Measurements from ENCODE around the gene FCER2.

FCER2 gene

DNA sequence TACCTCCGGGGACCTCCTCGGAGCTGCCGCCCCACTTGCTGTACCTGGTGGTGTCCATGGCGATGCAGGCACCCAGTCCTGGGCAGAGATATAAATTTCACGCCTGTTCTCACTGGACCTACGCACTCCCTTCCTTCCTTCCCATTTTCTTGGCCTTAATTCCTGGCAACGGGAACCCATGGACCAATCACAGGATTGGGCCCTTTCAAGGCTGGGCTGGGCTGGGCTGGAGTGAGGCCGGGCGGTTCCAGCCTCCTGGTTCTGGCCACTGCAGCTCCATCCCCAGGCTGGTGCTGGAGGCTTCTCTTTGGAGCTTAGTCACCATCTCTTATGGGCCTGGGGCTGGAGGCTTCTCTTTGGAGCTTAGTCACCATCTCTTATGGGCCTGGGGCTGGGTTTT lies 30.1 kb upstream of the FCER2 start, which contains the start of gene CLEC4G:
Gene CLEC4G, minus strand, starts transcription at position 66 of the 400 bp plus-strand sequence. Its CDS starts 8 bp downstream, at position 58.
- no peak for DNase-seq

DNA sequence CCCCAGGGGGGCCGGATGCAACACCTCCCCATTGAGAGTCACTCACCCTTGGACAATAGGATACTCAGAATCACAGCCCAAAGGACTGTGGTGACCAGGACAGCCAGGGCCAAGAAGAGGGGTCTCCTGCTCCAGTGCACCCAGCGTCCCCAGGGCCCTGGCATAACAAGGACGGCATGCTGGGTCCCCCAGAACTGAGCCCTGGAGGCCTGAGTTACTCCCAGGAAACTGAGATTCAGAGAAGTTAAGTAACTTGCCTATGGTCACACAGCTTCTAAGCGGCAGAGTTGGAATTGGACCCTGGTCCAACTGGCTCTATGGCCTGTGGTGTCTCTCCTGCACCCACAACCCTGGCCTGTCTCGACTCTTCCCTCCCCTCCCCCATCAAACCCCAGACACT lies 29.7 kb upstream of the FCER2 start:
- no peak for DNase-seq

DNA sequence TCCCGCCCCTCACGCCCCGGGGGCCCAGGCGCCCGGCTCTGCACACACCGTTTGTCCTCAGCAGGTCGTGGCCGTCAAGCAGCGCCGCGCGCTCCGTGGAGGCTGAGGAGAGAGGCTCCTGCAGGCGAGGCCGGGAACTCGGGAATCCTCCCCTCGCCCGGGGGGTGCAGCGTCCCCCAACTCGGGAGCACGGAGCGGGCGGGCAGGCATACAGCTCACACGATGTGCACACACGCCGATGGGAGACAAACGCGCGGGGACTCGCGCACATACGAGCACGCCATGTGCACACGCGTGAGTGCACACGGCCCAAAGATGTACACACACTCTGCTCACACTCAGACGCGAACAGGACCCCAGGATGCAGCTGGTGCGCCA lies 29.3 kb upstream of the FCER2 start:
- DNase-seq, result no peak

DNA sequence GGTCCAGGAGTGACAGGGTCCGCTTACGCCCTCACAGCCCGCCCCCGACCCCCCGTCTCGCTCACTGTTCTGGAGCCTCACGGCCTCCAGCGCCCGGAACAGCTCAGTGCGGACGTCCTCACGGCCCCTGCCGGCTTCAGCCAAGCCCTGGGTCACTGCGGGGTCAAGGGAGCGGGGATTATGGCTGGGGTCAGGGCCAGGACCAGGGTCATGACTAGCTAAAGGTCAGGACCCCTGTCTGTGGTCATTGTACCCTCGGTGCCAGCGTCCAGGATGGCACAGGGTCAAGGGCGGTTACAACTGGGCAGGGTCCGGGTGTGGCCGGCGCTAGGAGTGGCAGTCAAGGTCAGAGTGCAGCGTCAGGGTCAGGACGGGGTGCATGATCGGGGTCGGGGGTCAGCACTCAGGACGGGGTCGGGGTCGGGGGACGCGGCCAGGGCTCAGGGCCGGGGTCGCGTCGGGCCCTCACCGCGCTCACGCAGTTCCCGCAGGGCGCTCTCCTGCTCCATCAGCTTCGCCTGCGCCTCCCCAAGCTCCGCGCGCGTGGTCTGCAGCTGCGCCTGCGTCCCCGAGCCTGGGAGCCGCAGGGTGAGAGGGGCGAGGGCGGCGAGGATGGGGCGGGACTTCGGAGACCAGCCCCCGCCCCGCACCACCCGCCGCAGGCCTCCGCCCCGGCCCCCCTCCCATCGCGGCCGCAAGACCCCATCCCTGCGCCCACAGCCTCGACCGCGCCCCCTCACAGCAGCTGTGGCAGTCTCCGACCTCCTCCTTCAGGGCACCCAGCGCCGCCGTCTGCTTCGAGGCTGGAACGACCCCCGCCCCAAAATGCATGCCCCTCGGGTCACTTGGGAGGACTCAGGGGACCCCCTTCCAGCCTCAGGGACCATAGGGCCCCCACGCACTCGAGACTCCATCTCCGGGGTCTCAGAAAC lies 28.6 kb upstream of the FCER2 start:
- no peak for DNase-seq

DNA sequence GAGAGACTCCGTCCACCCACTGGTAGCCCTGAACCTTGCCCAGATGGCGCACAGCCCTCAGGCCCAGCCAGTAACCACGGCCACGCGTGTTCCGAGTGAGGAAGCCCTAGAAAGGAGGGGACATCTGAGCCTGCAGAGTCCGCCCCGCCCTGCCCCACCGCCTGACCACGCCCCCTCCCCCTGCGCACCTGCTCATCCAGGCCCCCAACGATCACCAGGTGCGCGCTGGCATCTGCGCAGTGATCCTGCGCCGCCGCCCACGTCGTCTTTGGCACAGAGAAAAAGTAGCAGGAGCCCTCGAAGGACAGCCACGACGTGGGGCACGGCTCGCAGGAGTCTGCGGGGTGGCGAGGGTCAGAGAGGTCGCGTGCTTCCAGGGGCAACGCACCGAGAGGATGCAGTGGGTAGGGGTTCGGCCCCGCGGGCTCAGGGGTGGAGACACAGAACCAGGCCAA lies 27.9 kb upstream of the FCER2 start:
- DNase-seq, result no peak

DNA sequence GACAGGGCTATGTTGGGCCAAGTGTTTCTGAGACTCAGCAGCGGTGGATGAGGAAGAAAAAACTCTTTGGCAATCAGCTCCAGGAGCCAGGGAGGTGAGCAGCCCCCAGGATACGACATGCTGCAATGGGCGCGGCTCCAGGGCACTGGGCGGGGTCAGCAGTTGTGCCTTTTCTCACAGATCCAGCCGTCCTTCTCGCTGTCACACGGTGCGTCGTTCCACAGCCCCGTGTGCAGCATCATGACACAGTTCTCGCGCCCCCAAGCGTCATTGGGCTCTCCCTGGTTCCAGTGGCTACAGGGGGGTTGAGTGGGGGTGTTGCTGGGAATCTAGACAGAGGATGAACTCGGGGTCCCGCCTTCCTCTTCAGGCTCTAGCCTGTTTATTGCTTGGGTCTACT lies 27.3 kb upstream of the FCER2 start:
- DNase-seq, result no peak

DNA sequence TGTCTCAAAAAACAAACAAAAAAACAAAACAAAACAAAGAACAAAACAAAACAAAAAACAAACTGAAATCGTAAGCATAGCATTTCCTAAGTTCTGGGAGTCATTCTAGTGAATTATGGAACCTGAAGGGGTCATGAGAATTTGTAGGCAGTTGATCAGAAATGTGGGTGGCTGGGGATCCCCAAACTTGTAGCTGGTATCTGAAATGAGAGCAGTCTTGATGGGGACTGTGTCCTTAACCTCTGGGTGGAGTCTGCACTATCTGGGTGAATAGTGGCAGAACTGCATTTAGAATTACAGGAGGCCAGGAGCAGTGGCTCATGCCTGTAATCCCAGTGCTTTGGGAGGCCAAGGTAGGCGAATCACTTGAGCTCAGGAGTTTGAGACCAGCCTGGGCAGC lies 23.9 kb upstream of the FCER2 start:
- DNase-seq, result no peak

DNA sequence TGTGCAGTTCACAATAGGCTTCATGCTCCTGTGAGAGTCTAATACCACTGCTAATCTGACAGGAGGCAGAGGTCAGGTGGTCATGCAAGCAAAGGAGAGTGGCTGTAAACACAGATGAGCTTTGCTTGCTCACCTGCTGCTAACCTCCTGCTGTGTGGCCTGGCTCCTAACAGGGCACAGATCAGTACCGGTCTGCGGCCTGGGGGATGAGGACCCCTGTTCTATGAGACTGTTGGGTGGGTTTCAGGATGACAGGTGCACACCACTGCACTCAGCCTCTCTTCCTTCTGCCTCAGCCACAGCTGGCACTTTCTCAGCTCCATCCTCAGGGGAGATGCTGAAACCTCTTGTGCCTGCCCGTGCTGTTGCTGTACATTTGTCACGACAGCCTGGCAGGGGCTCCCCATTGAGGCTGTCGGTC lies 20.3 kb upstream of the FCER2 start:
- DNase-seq, result no peak

DNA sequence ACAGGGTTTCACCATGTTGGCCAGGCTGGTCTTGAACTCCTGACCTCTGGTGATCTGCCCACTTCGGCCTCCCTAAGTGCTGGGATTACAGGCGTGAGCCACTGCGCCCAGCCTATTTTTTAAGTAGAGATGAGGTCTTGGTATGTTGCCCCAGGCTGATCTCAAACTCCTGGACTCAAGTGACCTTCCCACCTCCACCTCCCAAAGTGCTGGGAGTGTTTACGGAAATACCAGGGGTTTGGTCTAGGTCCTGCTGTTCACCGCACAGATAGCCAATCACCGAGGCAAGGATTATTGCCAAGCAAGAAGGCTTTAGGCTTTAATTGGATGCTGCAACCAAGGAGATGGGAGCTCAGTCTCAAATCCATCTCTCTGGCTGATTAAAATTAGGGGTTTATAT lies 18.4 kb upstream of the FCER2 start:
- no peak for DNase-seq

DNA sequence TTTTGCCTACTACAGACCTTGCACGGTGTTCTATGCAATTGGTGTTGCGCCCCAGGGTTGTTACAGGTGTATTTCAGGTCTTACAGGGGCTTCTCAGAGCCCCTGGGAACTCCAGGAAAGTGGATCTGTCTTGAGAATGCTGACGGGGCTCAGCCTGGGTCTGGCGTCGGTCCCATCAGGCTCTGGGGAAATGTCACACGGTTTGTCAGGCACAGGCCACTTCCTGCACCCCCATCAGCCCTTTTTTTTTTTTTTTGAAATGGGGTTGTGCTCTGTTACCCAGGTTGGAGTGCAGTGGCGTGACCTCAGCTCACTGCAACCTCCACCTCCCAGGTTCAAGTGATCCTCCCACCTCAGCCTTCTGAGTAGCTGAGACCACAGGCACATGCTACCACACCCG lies 16.7 kb upstream of the FCER2 start:
- DNase-seq, result no peak

DNA sequence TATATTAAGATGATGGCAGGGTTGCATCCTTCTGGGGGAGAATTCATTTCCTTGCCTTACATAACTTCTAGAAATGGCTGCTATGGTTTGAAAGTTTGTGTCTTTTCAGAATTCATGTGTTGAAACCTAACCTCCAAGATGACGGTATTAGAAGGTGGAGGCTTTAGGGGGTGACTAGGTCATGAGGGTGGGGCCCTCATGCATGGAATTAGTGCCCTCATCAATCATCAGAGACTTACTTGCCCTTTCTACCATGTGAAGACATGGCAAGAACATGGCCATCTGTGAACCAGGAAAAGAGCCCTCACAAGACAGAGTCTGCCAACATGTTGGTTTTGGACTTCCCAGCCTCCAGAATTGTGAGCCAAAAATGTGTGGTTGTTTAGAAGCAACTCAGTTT lies 14.8 kb upstream of the FCER2 start:
- no peak for DNase-seq

DNA sequence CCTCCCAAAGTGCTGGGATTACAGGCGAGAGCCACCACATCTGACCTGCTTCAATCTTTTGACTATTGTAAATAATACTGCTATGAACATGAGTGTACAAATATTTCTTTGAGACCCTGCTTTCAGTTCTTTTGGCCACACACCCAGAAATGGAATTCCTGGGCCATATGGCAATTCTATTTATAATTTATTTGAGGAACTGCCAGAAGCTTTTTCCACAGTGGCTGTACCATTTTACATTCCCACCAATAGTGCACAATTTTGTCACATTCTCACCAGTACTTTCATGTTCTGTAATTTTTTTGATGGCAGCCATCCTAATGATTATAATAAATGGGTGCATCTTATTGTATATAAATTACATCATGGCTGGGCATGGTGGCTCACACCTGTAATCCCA lies 13.7 kb upstream of the FCER2 start:
- no peak for DNase-seq

DNA sequence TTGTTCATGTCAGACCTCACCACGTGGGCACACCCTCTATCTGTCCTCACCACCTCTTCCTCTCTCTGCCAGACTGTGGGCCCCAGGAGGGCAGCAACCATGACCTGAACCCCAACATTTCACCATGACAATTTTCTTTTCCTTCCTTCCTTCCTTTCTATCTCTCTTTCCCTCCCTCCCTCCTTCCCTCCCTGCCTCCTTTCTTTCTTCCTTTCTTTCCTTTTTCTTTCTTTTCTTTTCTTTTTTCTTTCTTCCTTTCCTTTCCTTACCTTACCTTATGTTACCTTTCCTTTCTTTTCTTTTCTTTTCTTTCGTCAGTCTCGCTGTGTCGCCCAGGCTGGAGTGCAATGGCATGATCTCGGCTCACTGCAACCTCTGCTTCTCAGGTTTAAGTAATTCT lies 8.7 kb upstream of the FCER2 start:
- no peak for DNase-seq

DNA sequence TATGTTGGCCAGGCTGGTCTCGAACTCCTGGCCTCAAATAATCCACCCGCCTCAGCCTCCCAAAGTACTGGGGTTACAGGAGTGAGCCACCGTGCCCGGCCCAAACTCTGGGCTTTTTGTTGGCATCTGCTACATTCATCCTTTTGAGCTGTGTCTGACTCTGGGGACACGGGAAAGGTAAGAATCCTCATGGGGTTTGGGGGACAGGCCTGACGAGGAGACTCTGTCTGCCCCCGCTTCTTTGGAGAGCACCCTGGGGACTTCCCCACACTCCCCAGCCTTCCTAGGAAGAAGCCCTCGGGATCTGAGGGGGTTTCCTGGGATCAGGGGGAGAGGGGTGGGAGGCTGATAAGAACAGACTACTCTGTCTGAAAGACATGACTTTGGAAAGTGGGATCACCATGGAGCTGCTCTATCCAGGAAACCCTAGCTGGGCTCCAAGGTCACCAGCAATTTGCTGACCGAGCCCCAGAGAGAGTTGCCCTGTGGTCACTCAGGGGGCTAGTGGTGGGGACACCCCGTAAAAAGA lies 8.1 kb upstream of the FCER2 start:
- no peak for DNase-seq

DNA sequence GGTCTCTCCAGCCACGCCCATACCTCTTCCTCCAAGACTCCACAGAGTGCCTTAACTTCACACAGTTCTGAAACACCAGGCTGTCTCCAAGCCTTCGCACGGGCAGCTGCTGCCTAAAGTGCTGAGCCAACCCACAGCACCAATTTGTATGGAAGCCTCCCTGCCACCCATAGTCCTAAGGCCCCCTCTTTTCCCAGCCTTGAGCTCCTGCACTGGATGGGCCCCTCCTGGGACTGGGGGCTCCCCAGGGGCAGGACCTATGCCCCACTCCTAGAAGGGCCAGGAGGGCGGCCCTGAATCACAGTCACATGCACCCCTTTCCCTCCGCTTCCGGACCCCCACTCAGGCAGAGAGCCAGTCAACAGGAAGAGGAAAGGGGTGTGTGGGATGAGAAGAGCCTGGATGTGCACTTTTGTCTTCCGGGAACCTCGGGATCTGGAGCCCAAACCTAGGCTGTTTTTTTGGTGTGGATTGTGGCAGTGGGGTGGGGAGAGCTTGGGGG lies 5.1 kb upstream of the FCER2 start:
- no peak for DNase-seq

DNA sequence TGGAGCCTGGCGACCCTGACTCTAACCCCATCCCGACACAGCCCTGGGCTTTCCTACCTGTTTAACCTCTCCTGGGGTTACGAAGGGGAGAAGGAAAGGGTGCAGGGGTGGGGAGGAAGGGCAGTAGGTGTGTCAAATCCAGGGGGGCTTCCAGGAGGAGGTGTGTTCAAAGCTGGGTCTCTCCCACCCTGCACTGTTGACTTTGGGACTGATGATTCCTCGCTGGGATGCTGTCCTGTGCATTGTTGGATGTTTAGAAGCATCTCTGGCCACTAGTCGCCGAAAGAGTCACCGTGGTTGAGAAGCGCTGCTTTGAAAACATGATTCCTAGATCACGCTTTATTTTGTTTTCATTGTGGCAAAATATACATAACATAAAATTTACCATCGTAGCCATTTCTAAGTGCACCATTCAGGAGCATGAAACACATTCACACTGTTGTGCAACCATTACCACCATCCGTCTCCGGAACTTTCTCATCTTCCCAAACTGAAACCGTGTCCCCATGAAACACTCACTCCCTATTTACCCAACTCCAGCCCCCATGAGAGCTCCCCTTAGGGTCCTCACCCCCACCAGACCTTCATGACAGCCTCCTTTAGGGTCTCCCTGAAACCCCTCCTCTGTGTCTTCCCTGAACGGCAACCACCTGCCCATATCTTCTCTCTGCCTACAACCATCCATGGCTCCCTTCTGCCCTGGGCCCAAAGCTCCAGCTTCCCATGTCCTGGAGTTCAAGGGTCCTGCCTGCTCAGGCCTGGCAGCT lies 4.4 kb upstream of the FCER2 start:
- DNase-seq, result no peak

DNA sequence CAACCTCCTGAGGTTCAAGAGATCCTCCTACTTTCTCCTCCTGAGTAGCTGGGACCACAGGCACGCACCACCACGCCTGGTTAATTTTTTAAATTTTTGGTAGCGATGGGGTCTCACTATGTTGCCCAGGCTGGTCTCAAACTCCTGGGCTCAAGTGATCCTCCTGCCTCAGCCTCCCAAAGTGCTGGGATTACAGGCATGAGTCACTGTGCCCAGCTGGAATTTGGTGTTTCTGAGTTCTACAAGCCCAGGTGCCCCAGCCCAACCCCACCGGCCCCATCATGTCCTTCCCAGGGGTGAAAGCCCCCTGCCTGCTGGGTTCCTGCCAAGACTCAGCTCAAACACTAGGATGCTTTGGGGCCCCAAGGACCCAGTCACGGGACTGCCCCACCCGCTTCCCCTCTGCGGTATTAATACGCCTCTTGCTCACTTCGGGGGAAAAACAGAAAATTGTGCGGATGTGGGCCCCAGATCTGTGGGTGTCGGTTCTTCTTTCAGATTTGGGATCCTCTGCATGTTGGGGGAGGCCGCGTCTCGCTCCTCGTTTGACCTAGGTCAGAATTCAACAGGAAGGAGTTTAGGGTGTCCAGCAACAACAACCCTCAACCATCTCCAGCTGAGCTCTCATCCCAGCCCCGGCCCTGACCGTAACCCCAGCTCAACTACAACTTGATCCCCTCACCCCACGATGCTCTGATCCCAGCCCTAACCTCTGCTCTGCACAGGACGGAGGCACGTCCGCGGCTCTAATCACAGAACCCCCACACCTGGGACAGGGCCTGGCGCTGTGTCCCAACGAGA lies 3.7 kb upstream of the FCER2 start:
- no peak for DNase-seq

DNA sequence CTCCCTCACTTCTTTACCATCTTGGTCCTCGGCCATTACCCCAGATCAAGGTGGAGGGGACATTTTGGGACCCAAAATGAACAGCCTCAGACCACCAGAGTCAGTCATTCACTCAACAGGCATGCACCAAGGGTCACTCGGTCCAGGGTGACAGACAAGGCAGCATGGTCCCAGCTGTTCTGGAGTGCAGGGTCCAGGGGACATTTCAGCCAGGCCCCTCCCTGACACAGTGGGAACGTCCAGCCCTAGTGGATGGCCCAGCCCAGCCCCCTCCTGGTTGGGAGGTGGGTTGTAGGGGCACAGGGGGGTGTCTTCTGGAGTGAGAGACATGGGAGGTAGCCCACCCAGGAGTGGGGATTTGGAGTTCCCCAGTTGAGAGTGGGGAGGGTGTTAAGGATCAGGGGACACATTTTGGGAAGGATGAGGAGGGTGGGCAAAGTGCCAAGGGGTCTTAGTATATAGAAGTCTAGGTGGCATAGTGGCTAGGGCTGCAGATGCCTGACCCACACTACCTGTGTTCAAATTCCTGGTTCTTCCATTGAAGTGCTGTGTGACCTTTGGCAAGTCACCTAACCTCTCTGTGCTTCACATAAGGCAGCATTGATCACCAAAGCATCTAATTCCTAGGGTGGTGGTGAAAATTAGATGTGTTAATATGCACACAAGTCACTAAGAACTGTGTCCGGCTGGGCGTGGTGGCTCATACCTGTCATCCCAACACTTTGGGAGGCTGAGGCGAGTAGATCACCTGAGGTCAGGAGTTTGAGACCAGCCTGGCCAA lies 2.5 kb upstream of the FCER2 start:
- DNase-seq, result no peak

DNA sequence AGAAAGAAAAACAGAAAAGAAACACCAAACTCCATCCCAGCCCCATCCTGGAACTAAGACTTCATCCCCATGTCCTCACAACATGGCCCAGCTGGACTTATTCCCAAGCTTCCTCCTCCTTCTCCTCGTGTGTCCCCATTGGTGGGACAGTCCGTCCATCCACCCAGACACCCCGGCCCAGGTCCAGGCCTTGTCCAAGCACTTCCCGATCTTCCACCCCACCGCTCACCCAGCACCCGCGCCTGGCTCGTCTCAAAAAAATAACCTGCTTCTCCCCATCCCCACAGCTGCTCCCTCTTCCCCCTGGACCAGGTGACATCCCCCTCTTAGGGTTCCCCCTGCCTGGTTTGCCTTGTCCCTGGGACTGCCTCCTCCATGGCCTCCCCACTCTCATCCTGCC lies 1.4 kb upstream of the FCER2 start:
- no peak for DNase-seq

DNA sequence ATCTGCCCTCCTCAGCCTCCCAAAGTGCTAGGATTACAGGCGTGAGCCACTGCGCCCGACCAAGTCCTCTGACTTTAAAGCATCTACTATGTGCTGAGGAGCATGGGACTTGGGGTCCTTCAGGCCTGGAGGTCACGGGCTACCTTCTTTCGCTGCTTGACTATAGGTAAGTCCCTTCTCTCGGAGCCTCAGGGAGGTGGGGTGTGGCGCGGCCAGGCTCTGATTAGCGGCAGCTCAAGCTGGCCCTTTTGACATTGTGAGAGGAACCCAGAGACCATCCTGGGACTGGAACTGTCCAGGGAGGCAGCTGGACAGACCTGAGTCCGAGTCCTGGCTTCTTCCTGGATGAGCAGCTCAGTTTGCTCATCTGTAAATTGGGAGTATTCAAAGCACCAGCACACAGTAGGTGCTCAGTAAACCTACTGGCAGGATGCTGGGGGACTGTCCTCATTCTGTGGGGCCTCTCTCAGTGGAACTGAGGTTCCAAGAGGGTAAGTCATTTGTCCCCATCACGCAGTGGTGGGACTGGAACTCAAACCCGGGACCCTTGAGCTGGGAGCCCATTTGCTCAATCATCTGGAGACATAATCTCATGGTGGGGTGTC lies 780 bp downstream of the FCER2 start:
- DNase-seq, result no peak
